Hypothalamus (tissue), 51 donors: ENCODE results near the gene MAGI2.
A peak's percentile ranks its signal among the peaks of the same experiment; 100 is the strongest.

Experiments
- DNase-seq, 51 donors: peaks; one replicate each; lab custom pipeline; 2025; lab: John Stamatoyannopoulos, UW

Gene MAGI2

DNA sequence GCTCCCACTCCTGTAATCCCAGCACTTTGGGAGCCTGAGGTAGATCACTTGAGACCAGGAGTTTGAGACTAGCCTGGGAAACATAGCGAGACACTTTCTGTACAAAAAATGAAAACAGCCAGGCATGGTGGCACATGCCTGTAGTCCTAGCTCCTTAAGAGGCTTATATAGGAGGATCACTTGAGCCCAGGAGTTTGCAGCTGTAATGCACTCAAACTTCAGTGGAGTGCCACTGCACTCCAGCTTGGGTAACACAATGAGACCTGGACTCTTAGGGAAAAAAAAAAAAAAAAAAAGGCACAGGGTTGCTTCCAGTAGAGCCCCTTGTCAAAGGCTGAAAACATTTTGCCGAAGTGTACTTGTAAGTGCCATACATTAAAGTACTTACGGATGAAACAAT lies 1459.6 kb downstream of the MAGI2 start:
- DNase-seq: no peak

DNA sequence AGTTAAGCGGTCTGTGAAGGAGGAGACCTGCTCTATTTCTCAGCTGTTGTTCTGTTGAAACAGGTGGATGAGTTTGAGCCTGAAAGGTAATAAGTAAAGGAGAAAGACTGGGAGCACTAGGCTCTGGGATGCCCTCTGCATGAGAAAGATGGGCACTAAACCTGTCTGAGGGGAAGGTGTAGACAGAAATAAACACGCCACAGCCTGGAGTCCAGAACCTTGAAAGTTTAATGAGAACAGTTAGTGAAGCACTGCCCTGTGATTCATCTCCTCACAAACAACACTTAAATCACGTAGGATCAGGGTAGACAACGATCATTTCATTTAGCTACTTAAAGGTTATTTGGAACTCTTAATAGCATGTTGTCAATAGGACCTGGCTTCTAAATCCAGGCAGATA lies 1461.8 kb downstream of the MAGI2 start:
- no peak for DNase-seq

DNA sequence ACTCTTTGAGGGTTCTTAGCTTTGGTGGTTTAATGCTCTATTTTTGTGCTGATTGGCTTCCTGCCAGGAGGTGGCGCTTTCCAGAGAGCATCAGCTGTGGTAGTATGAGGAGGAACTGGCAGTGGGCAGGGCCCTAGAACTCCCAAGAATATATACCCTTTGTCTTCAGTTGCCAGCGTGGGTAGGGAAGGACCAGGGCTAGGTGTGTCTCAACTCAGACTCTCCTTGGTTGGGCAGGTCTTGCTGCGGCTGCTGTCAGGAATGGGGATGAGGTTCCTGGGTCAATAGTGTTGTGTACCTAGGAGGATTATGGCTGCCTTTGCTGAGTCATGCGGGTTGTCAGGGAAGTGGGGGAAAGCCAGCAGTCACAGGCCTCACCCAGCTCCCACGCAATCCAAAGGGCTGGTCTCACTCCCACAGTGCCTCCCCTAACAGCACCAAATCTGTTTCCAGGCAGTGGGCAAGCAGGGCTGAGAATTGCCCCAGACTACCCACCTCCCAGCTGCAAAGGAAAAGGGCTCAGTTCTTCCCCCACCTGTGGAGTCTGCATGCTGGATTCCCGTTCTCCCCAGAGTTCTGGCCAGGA lies 1463.4 kb downstream of the MAGI2 start:
- DNase-seq: peak in 1 of 51 donors; percentile 1

DNA sequence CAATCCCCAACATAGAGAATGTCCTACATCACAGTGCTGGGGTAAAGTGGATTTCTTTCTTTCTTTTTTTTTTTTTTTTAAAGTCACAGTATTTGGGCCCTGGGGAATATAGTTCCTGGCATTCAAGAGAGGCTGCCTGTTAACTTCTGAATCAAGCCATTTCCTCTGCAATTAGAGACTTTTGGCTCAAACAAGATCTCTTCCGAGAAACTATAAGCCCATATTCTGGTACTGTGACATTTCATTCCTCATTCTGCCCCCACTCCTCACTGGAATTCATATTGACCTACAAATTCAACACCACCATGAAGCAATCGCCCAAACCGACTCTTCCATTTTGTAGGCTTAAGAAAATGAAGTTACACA lies 1467.5 kb downstream of the MAGI2 start:
- DNase-seq: no peak

DNA sequence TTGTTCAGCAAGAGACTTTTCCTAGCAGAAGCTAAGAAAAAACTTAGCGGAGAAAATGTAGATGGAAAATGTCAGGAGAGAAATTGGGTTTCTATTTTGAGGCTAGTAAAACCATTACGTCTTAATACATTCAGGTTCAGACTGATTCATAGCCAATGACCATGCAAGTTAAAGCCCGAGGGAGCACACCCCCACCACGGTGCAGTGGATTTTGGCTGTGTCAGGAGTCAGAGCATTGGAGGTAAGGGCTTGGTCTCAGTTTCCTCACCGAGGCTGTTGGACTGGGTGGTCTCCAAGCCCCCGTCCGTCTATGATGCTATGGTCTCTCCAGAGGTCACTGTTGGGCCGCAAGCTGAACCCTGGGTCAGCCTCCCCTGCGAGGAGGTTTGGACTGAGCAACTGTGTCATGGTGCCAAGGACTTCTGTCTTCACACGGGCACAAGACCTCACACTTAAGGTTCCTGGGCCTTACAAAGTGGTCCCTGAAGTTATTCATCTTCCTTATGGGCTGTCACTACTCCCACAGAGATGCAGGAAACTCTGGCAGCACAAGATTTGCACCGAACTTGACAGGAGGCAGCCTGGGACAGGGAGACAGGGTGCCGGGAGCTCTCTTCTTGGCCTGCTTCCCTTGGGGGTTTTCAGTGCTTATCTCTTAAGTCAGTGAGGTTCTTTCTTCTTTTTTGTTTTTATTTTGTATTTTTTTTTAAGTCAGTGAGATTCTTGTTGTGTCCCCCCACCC lies 1468.1 kb downstream of the MAGI2 start:
- no peak for DNase-seq

DNA sequence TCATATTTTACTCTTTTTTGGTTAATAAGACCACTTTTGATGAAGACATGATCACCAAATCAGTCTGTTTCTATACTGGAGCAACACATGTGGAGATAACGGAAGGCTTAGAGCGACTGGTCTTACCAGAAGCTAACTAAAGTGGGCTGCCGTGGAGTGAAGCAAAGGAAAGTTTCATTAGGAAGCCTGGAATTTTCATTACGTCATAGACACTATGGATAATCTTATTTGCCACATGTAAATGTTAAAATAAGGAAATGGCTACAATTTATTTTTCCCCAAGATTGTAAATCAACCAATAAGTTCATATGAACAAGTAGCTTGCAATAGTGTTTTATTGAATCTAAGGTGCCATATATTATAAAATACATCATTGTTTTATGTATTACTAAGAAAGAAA lies 1469.5 kb downstream of the MAGI2 start:
- no peak for DNase-seq

DNA sequence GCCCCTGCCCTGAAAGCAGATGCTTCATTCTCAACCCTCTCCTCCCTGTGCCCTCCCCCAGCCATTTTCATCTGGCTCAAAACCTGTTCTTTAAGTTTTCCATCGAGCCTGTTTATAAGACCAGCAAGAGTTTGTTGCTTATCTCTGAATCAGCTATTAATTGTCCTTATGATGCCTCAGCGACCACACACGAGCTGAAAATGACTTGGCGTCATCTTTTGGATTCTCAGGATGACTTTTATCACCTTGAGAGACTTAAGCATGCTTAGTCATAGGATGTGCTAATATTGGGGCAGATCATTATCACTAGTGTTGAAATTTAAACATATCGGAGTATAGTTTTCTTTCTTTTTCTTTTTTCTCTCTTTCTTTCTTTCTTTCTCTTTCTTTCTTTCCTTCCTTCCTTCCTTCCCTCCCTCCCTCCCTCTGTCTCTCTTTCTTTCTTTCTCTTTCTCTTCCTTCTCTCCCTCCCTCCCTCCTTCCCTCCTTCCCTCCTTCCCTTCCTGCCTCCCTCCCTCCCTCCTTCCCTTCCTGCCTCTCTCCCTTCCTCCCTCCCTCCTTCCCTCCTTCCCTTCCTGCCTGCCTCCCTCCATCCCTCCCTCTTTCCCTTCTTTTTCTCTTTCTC lies 1470.4 kb downstream of the MAGI2 start:
- DNase-seq: no peak

DNA sequence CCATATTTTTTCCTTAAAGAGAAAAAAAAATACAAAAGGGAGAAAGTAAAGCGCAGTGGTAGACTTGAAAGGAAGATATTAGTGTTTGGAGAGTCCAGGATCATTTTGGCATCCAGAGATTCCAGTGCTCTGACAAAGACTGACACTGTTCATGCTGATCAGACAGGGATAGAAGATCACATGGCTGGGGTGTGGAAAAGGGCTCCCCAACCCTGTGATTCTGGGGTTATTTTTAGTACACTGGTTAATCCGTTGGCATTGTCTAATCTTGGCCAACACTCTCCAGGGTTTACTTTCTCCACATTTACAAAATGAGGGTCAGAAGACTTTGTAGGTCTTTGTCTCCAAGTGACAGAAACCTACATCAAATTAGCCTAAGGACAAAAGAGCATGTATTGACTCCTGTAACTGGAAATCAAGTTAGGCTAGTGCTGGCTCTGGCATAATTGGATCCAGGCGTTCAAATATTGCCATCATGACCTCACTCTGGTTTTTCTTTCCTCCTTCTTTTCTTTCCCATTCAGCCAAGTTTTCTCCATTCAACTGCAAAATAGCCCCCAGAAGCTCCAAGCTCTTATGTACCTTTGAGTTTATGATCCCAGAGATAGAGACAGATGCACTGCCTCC lies 1473.3 kb downstream of the MAGI2 start:
- no peak for DNase-seq

DNA sequence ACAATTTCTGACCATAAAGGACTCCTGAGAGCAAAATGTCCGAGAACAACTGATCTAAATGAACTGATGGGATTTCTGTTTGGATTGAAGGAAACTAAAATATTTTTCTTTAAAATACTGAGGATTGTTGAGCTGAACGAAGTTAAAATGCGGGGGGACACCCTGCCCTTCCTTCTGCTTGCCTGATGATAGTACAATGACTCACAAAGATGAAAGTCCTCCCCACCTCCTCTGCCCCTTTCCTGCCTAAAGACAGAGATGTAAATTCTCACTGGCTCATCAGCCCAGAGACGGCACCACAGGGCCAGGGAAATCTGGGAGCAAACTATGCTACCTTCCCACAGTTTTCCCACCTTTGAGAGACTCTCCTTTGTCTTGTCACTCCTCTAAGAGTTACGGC lies 1474.2 kb downstream of the MAGI2 start:
- DNase-seq: no peak

DNA sequence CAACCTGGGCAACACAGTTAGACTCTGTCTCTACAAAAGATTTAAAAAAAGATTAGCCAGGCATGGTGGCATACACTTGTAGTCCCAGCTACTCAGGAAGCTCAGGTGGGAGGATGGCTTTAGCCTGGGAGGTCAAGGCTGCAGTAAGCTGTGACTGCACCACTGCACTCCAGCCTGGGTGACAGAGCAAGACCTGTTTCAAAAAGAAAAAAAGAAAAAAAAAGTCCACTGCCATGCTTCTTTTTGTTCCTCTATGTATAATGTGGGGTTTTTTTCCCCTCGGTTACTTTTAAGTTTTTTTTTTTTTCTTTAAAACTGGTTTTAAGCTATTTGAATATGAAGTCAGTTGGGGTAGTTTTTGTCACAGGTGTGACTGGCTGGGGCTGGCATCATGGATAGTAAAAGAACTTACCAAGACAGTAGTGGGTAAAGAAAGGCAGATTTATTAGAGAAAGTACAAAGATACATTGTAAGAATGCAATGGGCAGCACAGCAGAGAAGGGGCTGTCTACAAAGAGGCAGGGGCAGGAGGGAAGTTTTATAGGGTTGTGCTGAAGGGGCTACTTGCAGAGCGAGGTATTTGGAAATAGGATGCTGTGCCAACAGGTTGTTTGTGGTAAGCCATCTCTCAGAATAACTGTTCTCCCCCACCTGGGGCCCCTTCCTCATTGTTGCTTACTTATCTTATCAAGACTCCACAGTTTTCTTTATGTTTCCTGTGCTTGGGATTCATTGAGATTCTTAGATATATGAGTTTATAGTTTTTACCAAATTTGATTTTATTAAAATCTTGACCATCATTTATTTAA lies 1477.6 kb downstream of the MAGI2 start:
- DNase-seq: no peak

DNA sequence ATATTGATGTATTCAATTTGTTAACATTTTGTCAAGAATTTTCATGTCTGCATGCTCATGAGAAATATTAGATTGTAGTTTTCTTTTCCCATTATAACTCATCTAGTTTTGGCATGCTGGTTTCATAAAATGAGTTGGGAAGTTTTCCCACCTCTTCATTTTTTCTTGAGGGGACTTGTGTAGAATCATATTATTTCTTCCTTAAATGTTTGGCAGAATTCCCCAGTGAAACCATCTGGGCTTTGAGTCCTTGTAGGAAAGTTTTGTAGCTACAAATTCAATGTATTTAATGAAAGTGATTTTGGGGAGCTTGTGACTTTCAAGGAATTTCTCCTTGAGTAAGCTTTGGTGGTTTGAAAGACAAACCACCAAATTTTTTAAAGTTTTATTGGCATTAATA lies 1481.7 kb downstream of the MAGI2 start:
- no peak for DNase-seq

DNA sequence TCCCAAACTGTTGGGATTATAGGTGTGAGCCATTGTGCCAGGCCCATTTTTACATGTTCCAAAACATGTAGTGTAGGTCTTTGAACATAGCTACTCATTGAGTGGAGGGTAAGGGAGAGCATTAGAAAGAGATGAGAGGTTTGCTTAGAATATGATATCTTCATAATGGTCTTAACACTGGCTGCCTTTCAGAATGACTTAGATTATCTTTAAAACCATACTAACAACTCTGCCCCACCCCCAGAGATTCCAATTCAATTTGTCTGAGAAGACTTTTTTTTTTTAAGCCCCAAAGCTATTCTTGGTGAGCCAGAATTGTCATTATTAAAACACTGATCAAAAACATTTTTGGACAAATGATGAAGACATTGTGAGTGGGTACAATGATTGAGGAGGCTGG lies 1486.0 kb downstream of the MAGI2 start:
- no peak for DNase-seq
